ENCODE data around the gene PTPRU.

Gene PTPRU

GRCh38 chr1:29240986-29241385, 4.7 kb downstream of the PTPRU start:
- no peak for ATAC-seq
- no peak for TF ChIP-seq PPARA (CRISPR knock-in tag; IDR thresholded peaks at IDR 0.05; ENCODE audit: borderline replicate concordance)
- TF ChIP-seq, protein P1, sequence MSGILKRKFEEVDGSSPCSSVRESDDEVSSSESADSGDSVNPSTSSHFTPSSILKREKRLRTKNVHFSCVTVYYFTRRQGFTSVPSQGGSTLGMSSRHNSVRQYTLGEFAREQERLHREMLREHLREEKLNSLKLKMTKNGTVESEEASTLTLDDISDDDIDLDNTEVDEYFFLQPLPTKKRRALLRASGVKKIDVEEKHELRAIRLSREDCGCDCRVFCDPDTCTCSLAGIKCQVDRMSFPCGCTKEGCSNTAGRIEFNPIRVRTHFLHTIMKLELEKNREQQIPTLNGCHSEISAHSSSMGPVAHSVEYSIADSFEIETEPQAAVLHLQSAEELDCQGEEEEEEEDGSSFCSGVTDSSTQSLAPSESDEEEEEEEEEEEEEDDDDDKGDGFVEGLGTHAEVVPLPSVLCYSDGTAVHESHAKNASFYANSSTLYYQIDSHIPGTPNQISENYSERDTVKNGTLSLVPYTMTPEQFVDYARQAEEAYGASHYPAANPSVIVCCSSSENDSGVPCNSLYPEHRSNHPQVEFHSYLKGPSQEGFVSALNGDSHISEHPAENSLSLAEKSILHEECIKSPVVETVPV (CRISPR knock-in tag; IDR thresholded peaks at IDR 0.05): no peak
- TF ChIP-seq PATZ1 (CRISPR knock-in tag; IDR thresholded peaks at IDR 0.05; ENCODE audit: borderline replicate concordance): no peak
- no peak for TF ChIP-seq SNAI2 (CRISPR knock-in tag; IDR thresholded peaks at IDR 0.05)
- TF ChIP-seq ZFP30 (CRISPR knock-in tag; IDR thresholded peaks at IDR 0.05): no peak
- no peak for TF ChIP-seq BACH2 (CRISPR knock-in tag; IDR thresholded peaks at IDR 0.05; ENCODE audit: borderline replicate concordance)
- TF ChIP-seq OSR1 (CRISPR knock-in tag; IDR thresholded peaks at IDR 0.05): no peak
- no peak for TF ChIP-seq ZFP3 (CRISPR knock-in tag; IDR thresholded peaks at IDR 0.05)
- TF ChIP-seq TCF4 (CRISPR knock-in tag; IDR thresholded peaks at IDR 0.05; ENCODE audit: borderline replicate concordance): no peak
- no peak for TF ChIP-seq ISL1 (CRISPR knock-in tag; IDR thresholded peaks at IDR 0.05)
- TF ChIP-seq TOX (CRISPR knock-in tag; IDR thresholded peaks at IDR 0.05; ENCODE audit: borderline replicate concordance): no peak
- TF ChIP-seq RARB (CRISPR knock-in tag; IDR thresholded peaks at IDR 0.05): no peak
- no peak for TF ChIP-seq CSDC2 (CRISPR knock-in tag; IDR thresholded peaks at IDR 0.05)
- TF ChIP-seq ZNF70 (CRISPR knock-in tag; IDR thresholded peaks at IDR 0.05): no peak
- TF ChIP-seq ESRRG (CRISPR knock-in tag; IDR thresholded peaks at IDR 0.05): no peak
- TF ChIP-seq ARNTL (CRISPR knock-in tag; IDR thresholded peaks at IDR 0.05; ENCODE audit: borderline replicate concordance, low read depth): no peak
- TF ChIP-seq ZNF8 (CRISPR knock-in tag; IDR thresholded peaks at IDR 0.05): no peak

GRCh38 chr1:29243023-29243870, 6.9 kb downstream of the PTPRU start:
- TF ChIP-seq CSDC2 (CRISPR knock-in tag; IDR thresholded peaks at IDR 0.05): no peak
- no peak for TF ChIP-seq BACH2 (CRISPR knock-in tag; IDR thresholded peaks at IDR 0.05; ENCODE audit: borderline replicate concordance)
- no peak for TF ChIP-seq OSR1 (CRISPR knock-in tag; IDR thresholded peaks at IDR 0.05)
- no peak for TF ChIP-seq ESRRG (CRISPR knock-in tag; IDR thresholded peaks at IDR 0.05)
- no peak for TF ChIP-seq ZFP30 (CRISPR knock-in tag; IDR thresholded peaks at IDR 0.05)
- no peak for TF ChIP-seq ZFP3 (CRISPR knock-in tag; IDR thresholded peaks at IDR 0.05)
- no peak for TF ChIP-seq ZNF70 (CRISPR knock-in tag; IDR thresholded peaks at IDR 0.05)
- TF ChIP-seq GLIS3 (CRISPR knock-in tag; IDR thresholded peaks at IDR 0.05): no peak
- no peak for TF ChIP-seq SNAI2 (CRISPR knock-in tag; IDR thresholded peaks at IDR 0.05)
- TF ChIP-seq RARB (CRISPR knock-in tag; IDR thresholded peaks at IDR 0.05): no peak
- TF ChIP-seq ISL1 (CRISPR knock-in tag; IDR thresholded peaks at IDR 0.05): no peak
- TF ChIP-seq, protein P2, sequence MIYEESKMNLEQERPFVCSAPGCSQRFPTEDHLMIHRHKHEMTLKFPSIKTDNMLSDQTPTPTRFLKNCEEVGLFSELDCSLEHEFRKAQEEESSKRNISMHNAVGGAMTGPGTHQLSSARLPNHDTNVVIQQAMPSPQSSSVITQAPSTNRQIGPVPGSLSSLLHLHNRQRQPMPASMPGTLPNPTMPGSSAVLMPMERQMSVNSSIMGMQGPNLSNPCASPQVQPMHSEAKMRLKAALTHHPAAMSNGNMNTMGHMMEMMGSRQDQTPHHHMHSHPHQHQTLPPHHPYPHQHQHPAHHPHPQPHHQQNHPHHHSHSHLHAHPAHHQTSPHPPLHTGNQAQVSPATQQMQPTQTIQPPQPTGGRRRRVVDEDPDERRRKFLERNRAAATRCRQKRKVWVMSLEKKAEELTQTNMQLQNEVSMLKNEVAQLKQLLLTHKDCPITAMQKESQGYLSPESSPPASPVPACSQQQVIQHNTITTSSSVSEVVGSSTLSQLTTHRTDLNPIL (CRISPR knock-in tag; IDR thresholded peaks at IDR 0.05; ENCODE audit: low read depth): no peak
- TF ChIP-seq TCF4 (CRISPR knock-in tag; IDR thresholded peaks at IDR 0.05; ENCODE audit: borderline replicate concordance): no peak
- TF ChIP-seq ZNF565 (CRISPR knock-in tag; conservative IDR thresholded peaks at IDR 0.05; ENCODE audit: low read depth): no peak
- no peak for ATAC-seq

DNA sequence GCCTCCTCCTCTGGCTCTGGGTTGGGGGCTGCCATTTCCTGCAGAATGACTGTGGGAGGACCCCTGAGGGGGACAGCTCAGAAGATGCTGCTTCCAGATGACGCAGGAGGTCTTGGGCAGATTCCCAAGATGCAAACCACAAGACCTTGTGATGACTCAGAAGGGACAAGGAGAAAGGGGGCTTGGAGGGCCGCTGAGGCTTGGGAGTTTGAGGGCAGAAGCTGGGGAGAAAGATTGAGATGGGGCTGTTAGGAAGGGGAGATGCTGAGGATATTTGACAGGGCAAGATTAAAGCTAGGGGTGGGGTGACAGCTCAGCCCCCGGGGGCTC, 7.5 kb downstream of the PTPRU start:
- TF ChIP-seq, protein P2 (CRISPR knock-in tag; IDR thresholded peaks at IDR 0.05; ENCODE audit: low read depth): no peak
- TF ChIP-seq ARNTL (CRISPR knock-in tag; IDR thresholded peaks at IDR 0.05; ENCODE audit: borderline replicate concordance, low read depth) (no peak), OSR1 (CRISPR knock-in tag; IDR thresholded peaks at IDR 0.05) (no peak), ISL1 (CRISPR knock-in tag; IDR thresholded peaks at IDR 0.05) (no peak), POU6F1 (CRISPR knock-in tag; IDR thresholded peaks at IDR 0.05; ENCODE audit: borderline replicate concordance, low read depth) (no peak), BACH2 (CRISPR knock-in tag; IDR thresholded peaks at IDR 0.05; ENCODE audit: borderline replicate concordance) (no peak), GLIS3 (CRISPR knock-in tag; IDR thresholded peaks at IDR 0.05) (no peak), ZNF565 (CRISPR knock-in tag; conservative IDR thresholded peaks at IDR 0.05; ENCODE audit: low read depth) (no peak), CSDC2 (CRISPR knock-in tag; IDR thresholded peaks at IDR 0.05) (no peak), RARB (CRISPR knock-in tag; IDR thresholded peaks at IDR 0.05) (no peak), TOX (CRISPR knock-in tag; IDR thresholded peaks at IDR 0.05; ENCODE audit: borderline replicate concordance) (no peak), ESRRG (CRISPR knock-in tag; IDR thresholded peaks at IDR 0.05) (no peak), PPARA (CRISPR knock-in tag; IDR thresholded peaks at IDR 0.05; ENCODE audit: borderline replicate concordance) (no peak), ZFP30 (CRISPR knock-in tag; IDR thresholded peaks at IDR 0.05) (no peak), TCF4 (CRISPR knock-in tag; IDR thresholded peaks at IDR 0.05; ENCODE audit: borderline replicate concordance) (no peak), SNAI2 (CRISPR knock-in tag; IDR thresholded peaks at IDR 0.05) (no peak), ZNF8 (CRISPR knock-in tag; IDR thresholded peaks at IDR 0.05) (no peak)
- TF ChIP-seq, protein P3, sequence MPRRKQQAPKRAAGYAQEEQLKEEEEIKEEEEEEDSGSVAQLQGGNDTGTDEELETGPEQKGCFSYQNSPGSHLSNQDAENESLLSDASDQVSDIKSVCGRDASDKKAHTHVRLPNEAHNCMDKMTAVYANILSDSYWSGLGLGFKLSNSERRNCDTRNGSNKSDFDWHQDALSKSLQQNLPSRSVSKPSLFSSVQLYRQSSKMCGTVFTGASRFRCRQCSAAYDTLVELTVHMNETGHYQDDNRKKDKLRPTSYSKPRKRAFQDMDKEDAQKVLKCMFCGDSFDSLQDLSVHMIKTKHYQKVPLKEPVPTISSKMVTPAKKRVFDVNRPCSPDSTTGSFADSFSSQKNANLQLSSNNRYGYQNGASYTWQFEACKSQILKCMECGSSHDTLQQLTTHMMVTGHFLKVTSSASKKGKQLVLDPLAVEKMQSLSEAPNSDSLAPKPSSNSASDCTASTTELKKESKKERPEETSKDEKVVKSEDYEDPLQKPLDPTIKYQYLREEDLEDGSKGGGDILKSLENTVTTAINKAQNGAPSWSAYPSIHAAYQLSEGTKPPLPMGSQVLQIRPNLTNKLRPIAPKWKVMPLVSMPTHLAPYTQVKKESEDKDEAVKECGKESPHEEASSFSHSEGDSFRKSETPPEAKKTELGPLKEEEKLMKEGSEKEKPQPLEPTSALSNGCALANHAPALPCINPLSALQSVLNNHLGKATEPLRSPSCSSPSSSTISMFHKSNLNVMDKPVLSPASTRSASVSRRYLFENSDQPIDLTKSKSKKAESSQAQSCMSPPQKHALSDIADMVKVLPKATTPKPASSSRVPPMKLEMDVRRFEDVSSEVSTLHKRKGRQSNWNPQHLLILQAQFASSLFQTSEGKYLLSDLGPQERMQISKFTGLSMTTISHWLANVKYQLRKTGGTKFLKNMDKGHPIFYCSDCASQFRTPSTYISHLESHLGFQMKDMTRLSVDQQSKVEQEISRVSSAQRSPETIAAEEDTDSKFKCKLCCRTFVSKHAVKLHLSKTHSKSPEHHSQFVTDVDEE (CRISPR knock-in tag; IDR thresholded peaks at IDR 0.05): no peak
- TF ChIP-seq, protein P1 (CRISPR knock-in tag; IDR thresholded peaks at IDR 0.05): no peak
- no peak for ATAC-seq

Measured in SK-N-SH treated with all-trans-retinoic acid at 6 μM for 48 hours (cell line).